MM.1S (cell line): ENCODE measurements around the gene SNRNP48.

Experiments used
- DNase-seq: peaks from one replicate; pipeline ENCODE4 v3.0.0-alpha.2; 2015
- H2AFZ ChIP-seq: fragments of 300-600 bp; sonication (generic); 2 replicates; pipeline ENCODE4 v1.6.0; 2016; ENCODE audit warnings: antibody characterized with exemption, low read length
- H3F3A ChIP-seq: fragments of 300-600 bp; sonication (generic); 2 replicates; pipeline ENCODE4 v1.6.1; 2016; ENCODE audit warnings: mild to moderate bottlenecking, antibody characterized with exemption, low read length, moderate library complexity, mixed read lengths; ENCODE audit not compliant: insufficient read depth
- H3K27ac ChIP-seq: fragments of 300-600 bp; sonication (generic); 2 replicates; pipeline ENCODE4 v1.5.1; 2016; ENCODE audit warnings: mild to moderate bottlenecking, low read length
- H3K27me3 ChIP-seq: fragments of 300-600 bp; sonication (generic); replicated peaks from 2 replicates; pipeline ENCODE4 v1.6.0; 2016; ENCODE audit warnings: low read length; ENCODE audit not compliant: insufficient read depth
- H3K36me3 ChIP-seq: fragments of 300-600 bp; sonication (generic); replicated peaks from 2 replicates; pipeline ENCODE4 v1.6.1; 2016; ENCODE audit warnings: mild to moderate bottlenecking, low read length, mixed read lengths; ENCODE audit not compliant: insufficient read depth
- H3K4me1 ChIP-seq: fragments of 300-600 bp; sonication (generic); 2 replicates; pipeline ENCODE4 v1.6.1; 2016; ENCODE audit warnings: low read length, mixed read lengths
- H3K4me2 ChIP-seq: fragments of 300-600 bp; sonication (generic); 2 replicates; pipeline ENCODE4 v1.6.0; 2016; ENCODE audit warnings: low read depth, low read length
- H3K4me3 ChIP-seq: fragments of 300-600 bp; sonication (generic); 2 replicates; pipeline ENCODE4 v1.5.1; 2016; ENCODE audit warnings: low read length, mixed read lengths
- H3K79me2 ChIP-seq: fragments of 300-600 bp; sonication (generic); 2 replicates; pipeline ENCODE4 v1.6.1; 2016; ENCODE audit warnings: mixed run types, low read length, mixed read lengths
- H3K9ac ChIP-seq: fragments of 300-600 bp; sonication (generic); 2 replicates; pipeline ENCODE4 v1.6.1; 2016; ENCODE audit warnings: low read length, mixed read lengths
- H3K9me2 ChIP-seq: fragments of 300-600 bp; sonication (generic); replicated peaks from 2 replicates; pipeline ENCODE4 v1.6.1; 2016; ENCODE audit warnings: mild to moderate bottlenecking, low read length, mixed read lengths; ENCODE audit not compliant: insufficient read depth
- H3K9me3 ChIP-seq: fragments of 300-600 bp; sonication (generic); replicated peaks from 2 replicates; pipeline ENCODE4 v1.6.1; 2016; ENCODE audit warnings: mild to moderate bottlenecking, low read length, mixed read lengths; ENCODE audit not compliant: insufficient read depth
- H4K20me1 ChIP-seq: fragments of 300-600 bp; sonication (generic); 2 replicates; pipeline ENCODE4 v1.6.1; 2016; ENCODE audit warnings: mild to moderate bottlenecking, low read length, moderate library complexity, mixed read lengths; ENCODE audit not compliant: insufficient read depth
- CTCF ChIP-seq: fragments of 300-600 bp; sonication (generic); IDR thresholded peaks from 2 replicates; pipeline ENCODE4 v1.5.1; 2016; ENCODE audit warnings: antibody characterized with exemption, low read length, mixed read lengths
- EZH2 ChIP-seq: fragments of 300-600 bp; sonication (generic); optimal IDR thresholded peaks from 2 replicates; pipeline ENCODE3; 2017; ENCODE audit warnings: low read depth, mild to moderate bottlenecking, antibody characterized with exemption, low read length, mixed read lengths
- EZH2phosphoT487 ChIP-seq: fragments of 300-600 bp; sonication (generic); IDR thresholded peaks from 2 replicates; pipeline ENCODE4 v1.6.1; 2018; ENCODE audit warnings: antibody characterized with exemption, low read length

SNRNP48 gene

GRCh38 chr6:7544597-7544996, 45.4 kb upstream of the SNRNP48 start:
- Histone ChIP-seq H3K4me3 (no peak overlapping the region), H3K9ac (no peak overlapping the region), H3K27ac (no peak overlapping the region), H3K4me1 (0 out of 2 replicates have a peak, but pooled peaks cover 2% of the 10 kb centered on the region), H3F3A (no peaks in the 10 kb centered on the region), H3K27me3 (no peaks in the 10 kb centered on the region; the same call in 1 of the 2 replicates), H3K79me2 (no peaks in the 10 kb centered on the region), H3K36me3 (no peaks in the 10 kb centered on the region), H2AFZ (no peak overlapping the region), H4K20me1 (no peaks in the 10 kb centered on the region), H3K9me3 (no peaks in the 10 kb centered on the region), H3K9me2 (no peaks in the 10 kb centered on the region), H3K4me2 (no peak overlapping the region)
- TF ChIP-seq EZH2phosphoT487 (no peak), CTCF (no peak), EZH2 (no peak)
- no peak for DNase-seq

GRCh38 chr6:7545316-7546019, 44.5 kb upstream of the SNRNP48 start:
- DNase-seq: no peak
- Histone ChIP-seq H3K4me3 (no peak overlapping the region), H3K9me2 (no peaks in the 10 kb centered on the region), H3K27me3 (no peaks in the 10 kb centered on the region; the same call in 1 of the 2 replicates), H3K79me2 (no peaks in the 10 kb centered on the region), H3K4me2 (no peak overlapping the region), H2AFZ (no peak overlapping the region), H4K20me1 (no peaks in the 10 kb centered on the region), H3F3A (no peaks in the 10 kb centered on the region), H3K9ac (no peak overlapping the region), H3K36me3 (no peaks in the 10 kb centered on the region), H3K9me3 (no peaks in the 10 kb centered on the region), H3K4me1 (0 out of 2 replicates have a peak, but pooled peaks cover 2% of the 10 kb centered on the region), H3K27ac (no peak overlapping the region)
- TF ChIP-seq EZH2 (no peak), CTCF (no peak), EZH2phosphoT487 (no peak)

GRCh38 chr6:7546020-7546369, 44.0 kb upstream of the SNRNP48 start:
- no peak overlapping the region for H3K4me3 ChIP-seq
- DNase-seq: no peak
- TF ChIP-seq EZH2 (no peak), CTCF (no peak)
- H2AFZ ChIP-seq: no peak overlapping the region
- H3K4me2 ChIP-seq: no peak overlapping the region
- H3K27me3 ChIP-seq: no peaks in the 10 kb centered on the region; the same call in 1 of the 2 replicates
- 0 out of 2 replicates have a peak, but pooled peaks cover 2% of the 10 kb centered on the region for H3K4me1 ChIP-seq
- H3K27ac ChIP-seq: no peak overlapping the region
- no peak overlapping the region for H3K9ac ChIP-seq
- H3F3A ChIP-seq: no peaks in the 10 kb centered on the region
- no peaks in the 10 kb centered on the region for H3K9me3 ChIP-seq
- no peaks in the 10 kb centered on the region for H3K79me2 ChIP-seq
- H4K20me1 ChIP-seq: no peaks in the 10 kb centered on the region
- no peaks in the 10 kb centered on the region for H3K9me2 ChIP-seq
- H3K36me3 ChIP-seq: no peaks in the 10 kb centered on the region
